Neuronal stem cell (in vitro differentiated cells): ENCODE data around the gene PC.
A peak's percentile ranks its signal among the peaks of the same experiment; 100 is the strongest.

ENCODE experiments used
- DNase-seq: peaks from one replicate; pipeline ENCODE4 v3.0.0-alpha.2; 2013; ENCODE audit warnings: low spot score
- H2AFZ ChIP-seq: one replicate; pipeline ENCODE4 v1.6.1; 2013; ENCODE audit warnings: mild to moderate bottlenecking, low read length, inconsistent platforms
- H2AK5ac ChIP-seq: 2 replicates; pipeline ENCODE4 v1.6.1; 2013; ENCODE audit warnings: low read depth, mild to moderate bottlenecking, inconsistent platforms, low read length, moderate library complexity, mixed read lengths
- H2BK120ac ChIP-seq: 2 replicates; pipeline ENCODE4 v1.6.1; 2013; ENCODE audit warnings: low read depth, mild to moderate bottlenecking, inconsistent platforms, low read length, moderate library complexity, mixed read lengths
- H2BK12ac ChIP-seq: one replicate; pipeline ENCODE4 v1.6.1; 2013; ENCODE audit warnings: low read length, inconsistent platforms
- H2BK15ac ChIP-seq: 2 replicates; pipeline ENCODE4 v1.6.1; 2013; ENCODE audit warnings: mild to moderate bottlenecking, low read length, inconsistent platforms, mixed read lengths
- H2BK5ac ChIP-seq: one replicate; pipeline ENCODE4 v1.6.1; 2013; ENCODE audit warnings: inconsistent platforms, mild to moderate bottlenecking, low read length, moderate library complexity
- H3K14ac ChIP-seq: one replicate; pipeline ENCODE4 v1.6.1; 2013; ENCODE audit warnings: low read length, inconsistent platforms
- H3K18ac ChIP-seq: 2 replicates; pipeline ENCODE4 v1.6.1; 2013; ENCODE audit warnings: low read length, inconsistent platforms
- H3K23ac ChIP-seq: 2 replicates; pipeline ENCODE4 v1.6.1; 2013; ENCODE audit warnings: low read depth, mild to moderate bottlenecking, mixed read lengths, low read length, inconsistent platforms; ENCODE audit not compliant: poor library complexity
- H3K27ac ChIP-seq: replicated peaks from 3 replicates; pipeline ENCODE4 v1.5.1; 2013; ENCODE audit warnings: low read length, inconsistent platforms
- H3K27me3 ChIP-seq, 3 experiments: 2 replicates each; pipeline ENCODE4 v1.6.1; 2013; ENCODE audit warnings: low read length in 3 of 3, mild to moderate bottlenecking in 2 of 3, inconsistent platforms in 1 of 3, low read depth in 1 of 3, mixed read lengths in 1 of 3, moderate library complexity in 1 of 3; ENCODE audit not compliant: control insufficient read depth in 3 of 3, insufficient read depth in 3 of 3
- H3K36me3 ChIP-seq, 2 donors: replicated peaks in 1 of 2; 2 replicates each; pipeline ENCODE4 v1.6.1; 2013; ENCODE audit warnings: low read length in 2 of 2; ENCODE audit not compliant: control insufficient read depth in 2 of 2, insufficient read depth in 2 of 2
- H3K4ac ChIP-seq: 2 replicates; pipeline ENCODE4 v1.6.1; 2013; ENCODE audit warnings: inconsistent platforms, mild to moderate bottlenecking, low read length, moderate library complexity
- H3K4me1 ChIP-seq, 2 donors: 1 replicate in 1 of 2; 2 replicates in 1 of 2; pipeline ENCODE4 v1.6.1; 2013; ENCODE audit warnings: low read length in 2 of 2, low read depth in 1 of 2; ENCODE audit not compliant: control insufficient read depth in 2 of 2, insufficient read depth in 1 of 2
- H3K4me2 ChIP-seq: one replicate; pipeline ENCODE4 v1.6.1; 2013; ENCODE audit warnings: mild to moderate bottlenecking, low read length, inconsistent platforms; ENCODE audit not compliant: insufficient read depth, poor library complexity, severe bottlenecking
- H3K4me3 ChIP-seq, 2 donors: 2 replicates each; pipeline ENCODE4 v1.5.1; 2013; ENCODE audit warnings: low read length in 2 of 2, mild to moderate bottlenecking in 2 of 2, inconsistent platforms in 1 of 2, moderate library complexity in 1 of 2
- H3K79me1 ChIP-seq: one replicate; pipeline ENCODE4 v1.6.1; 2013; ENCODE audit warnings: low read depth, mild to moderate bottlenecking, inconsistent platforms, low read length, moderate library complexity
- H3K9ac ChIP-seq: one replicate; pipeline ENCODE4 v1.6.1; 2013; ENCODE audit warnings: mild to moderate bottlenecking, low read depth, low read length, inconsistent platforms; ENCODE audit not compliant: poor library complexity
- H3K9me3 ChIP-seq, 2 donors: replicated peaks in 1 of 2; 2 replicates each; pipeline versions ENCODE3 to v1.6.1; 2013; ENCODE audit warnings: low read length in 2 of 2, mild to moderate bottlenecking in 2 of 2, inconsistent platforms in 1 of 2, low read depth in 1 of 2, mixed read lengths in 1 of 2, moderate library complexity in 1 of 2; ENCODE audit not compliant: control insufficient read depth in 2 of 2, insufficient read depth in 1 of 2
- H4K8ac ChIP-seq: one replicate; pipeline ENCODE4 v1.6.1; 2013; ENCODE audit warnings: low read depth, mild to moderate bottlenecking, inconsistent platforms, low read length, moderate library complexity
- H4K91ac ChIP-seq: one replicate; pipeline ENCODE4 v1.6.1; 2013; ENCODE audit warnings: low read length, low read depth, mild to moderate bottlenecking, inconsistent platforms; ENCODE audit not compliant: poor library complexity
- WGBS, 2 donors: extraction: QIAGEN DNeasy Blood & Tissue Kit; methylation state at CpG; one replicate each; pipeline ENCODE4 v1.1.7; 2013; ENCODE audit warnings: missing lambda C conversion rate in 2 of 2, mixed read lengths in 1 of 2; ENCODE audit not compliant: insufficient read length in 2 of 2, insufficient replicate concordance in 1 of 2; ENCODE audit errors: extremely low coverage in 2 of 2; 5-methylcytosine and 5-hydroxymethylcytosine counted together

The PC gene

GRCh38 chr11:66854231-66854661 is 103.9 kb downstream of the PC start:
- peak overlapping the region; percentile 20 for H3K23ac ChIP-seq
- no peaks in the 10 kb centered on the region for H3K9me3 ChIP-seq
- no peak overlapping the region for H3K4me2 ChIP-seq
- no peak overlapping the region for H3K4me3 ChIP-seq
- H3K36me3 ChIP-seq, result peaks cover 0 to 18% of the 10 kb centered on the region in 2 donors
- H3K27me3 ChIP-seq, result no peaks in the 10 kb centered on the region
- H3K4me1 ChIP-seq, result peaks cover 4 to 14% of the 10 kb centered on the region in 2 donors
- WGBS, 2 donors, result no CpG with 5 or more reads among the region's 12 CpGs
- H4K8ac ChIP-seq, result peak overlapping the region; percentile 65
- no peak overlapping the region for H3K4ac ChIP-seq
- peaks cover 8% of the 10 kb centered on the region for H3K79me1 ChIP-seq
- H2BK12ac ChIP-seq, result no peak overlapping the region
- no peak overlapping the region for H2BK5ac ChIP-seq
- H2BK120ac ChIP-seq, result no peak overlapping the region
- H3K14ac ChIP-seq, result peak overlapping the region; percentile 8
- no peak overlapping the region for H3K27ac ChIP-seq
- H2AK5ac ChIP-seq, result peak overlapping the region; percentile 90
- no peak for DNase-seq
- peak overlapping the region; percentile 44 for H3K9ac ChIP-seq
- no peak overlapping the region for H3K18ac ChIP-seq
- no peak overlapping the region for H4K91ac ChIP-seq
- peak overlapping the region; percentile 34 for H2BK15ac ChIP-seq
- H2AFZ ChIP-seq, result no peak overlapping the region

DNA sequence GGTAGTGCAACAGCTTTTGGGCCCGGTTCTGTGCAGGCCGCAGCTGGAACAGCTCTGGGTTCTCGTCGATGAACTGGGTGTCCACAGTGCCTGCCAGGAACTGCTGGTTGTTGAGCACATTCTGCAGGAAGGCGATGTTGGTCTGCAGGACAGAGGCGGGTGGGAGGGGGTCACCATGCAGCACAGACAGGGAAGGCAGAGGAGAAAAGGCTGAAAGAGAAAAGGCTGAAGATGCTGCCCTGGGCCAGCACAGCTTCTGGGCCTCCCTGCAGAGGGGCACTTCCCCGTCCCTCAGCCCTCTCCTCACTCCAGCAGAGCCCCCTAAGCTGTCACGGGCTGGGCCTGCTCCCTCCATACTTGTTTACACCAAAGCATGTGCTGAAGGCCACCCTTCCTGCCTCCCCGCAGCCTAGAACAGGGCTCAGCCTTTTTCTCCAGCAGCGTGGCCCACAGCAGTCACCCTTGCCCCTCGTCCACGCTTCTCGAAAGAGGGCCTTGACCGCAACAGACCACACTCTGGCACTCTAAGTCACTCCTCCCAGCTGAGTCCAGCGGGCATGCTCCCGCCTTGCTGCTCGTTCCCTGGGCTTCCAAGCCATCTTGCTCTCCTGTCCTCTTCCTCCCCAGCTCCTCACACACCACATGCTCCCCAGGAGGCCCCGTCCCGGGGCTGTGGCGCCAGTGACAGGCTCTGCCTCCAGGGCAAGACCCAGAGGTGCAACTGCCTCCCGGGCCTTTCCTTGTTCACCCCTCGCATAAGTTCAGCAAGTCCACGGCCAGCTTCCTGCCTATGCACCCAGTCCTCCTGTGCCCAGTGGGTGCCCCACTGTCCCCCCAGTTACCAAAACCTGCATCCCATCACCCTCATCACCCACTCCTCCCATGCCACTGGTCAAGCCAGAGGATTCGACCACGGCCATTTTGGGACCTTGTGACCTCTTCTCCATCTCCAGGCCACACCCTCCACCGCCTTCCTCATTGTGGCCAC is 104.6 kb downstream of the PC start:
- no peak for DNase-seq
- Histone ChIP-seq H3K23ac (peak overlapping the region; percentile 20), H3K14ac (peak overlapping the region; percentile 8), H3K4me3 (no peak overlapping the region), H2AK5ac (peak overlapping the region; percentile 90), H3K4me1 (peaks cover 4 to 14% of the 10 kb centered on the region in 2 donors), H3K18ac (no peak overlapping the region), H2BK120ac (no peak overlapping the region), H2BK12ac (peak overlapping the region; percentile 58), H2AFZ (no peak overlapping the region), H3K79me1 (peaks cover 6% of the 10 kb centered on the region), H3K9ac (peak overlapping the region; percentile 44), H3K4ac (no peak overlapping the region), H3K9me3 (no peaks in the 10 kb centered on the region), H3K27ac (no peak overlapping the region), H3K4me2 (no peak overlapping the region), H2BK15ac (no peak overlapping the region), H4K8ac (peak overlapping the region; percentile 65), H3K36me3 (peaks cover 4 to 20% of the 10 kb centered on the region in 2 donors), H2BK5ac (peak overlapping the region; percentile 66), H3K27me3 (no peaks in the 10 kb centered on the region), H4K91ac (no peak overlapping the region)
- WGBS, 2 donors, result no CpG with 5 or more reads among the region's 26 CpGs

- H4K8ac ChIP-seq, result no peak overlapping the region
- no peak overlapping the region for H2BK120ac ChIP-seq
- H3K9me3 ChIP-seq, result no peaks in the 10 kb centered on the region
- DNase-seq, result no peak
- H3K4ac ChIP-seq, result no peak overlapping the region
- H4K91ac ChIP-seq, result no peak overlapping the region
- no peak overlapping the region for H2AFZ ChIP-seq
- no peak overlapping the region for H3K4me3 ChIP-seq
- peaks cover 7% of the 10 kb centered on the region for H3K79me1 ChIP-seq
- peak overlapping the region; percentile 55 for H2BK5ac ChIP-seq
- peak overlapping the region; percentile 90 for H2AK5ac ChIP-seq
- H3K4me2 ChIP-seq, result no peak overlapping the region
- no CpG with 5 or more reads among the region's 26 CpGs for WGBS, 2 donors
- H3K23ac ChIP-seq, result no peak overlapping the region
- H3K36me3 ChIP-seq, result peaks cover 8 to 23% of the 10 kb centered on the region in 2 donors
- peaks cover 4 to 14% of the 10 kb centered on the region in 2 donors for H3K4me1 ChIP-seq
- H3K18ac ChIP-seq, result no peak overlapping the region
- no peaks in the 10 kb centered on the region for H3K27me3 ChIP-seq
- no peak overlapping the region for H2BK15ac ChIP-seq
- no peak overlapping the region for H3K9ac ChIP-seq
- no peak overlapping the region for H3K14ac ChIP-seq
- no peak overlapping the region for H3K27ac ChIP-seq
- H2BK12ac ChIP-seq, result peak overlapping the region; percentile 58
Observed at GRCh38 chr11:66852466-66853241, 105.5 kb downstream of the PC start.
